ENCODE data around the gene MDM1.

Gene MDM1

GRCh38 chr12:68287106-68287505 is 45.1 kb downstream of the MDM1 start:
- peaks cover 4% of the 10 kb centered on the region; the same call in 1 of the 2 replicates for H3F3A ChIP-seq (ENCODE audit: low read depth)
- H3K36me3 ChIP-seq (ENCODE audit: insufficient read depth, low read length): no peaks in the 10 kb centered on the region
- H3K79me2 ChIP-seq (ENCODE audit: insufficient read depth, low read length): no peaks in the 10 kb centered on the region
- no peaks in the 10 kb centered on the region for H3K9me2 ChIP-seq (replicated peaks; ENCODE audit: low read depth, low read length)
- H3K4me3 ChIP-seq (ENCODE audit: low read length, poor library complexity, severe bottlenecking): no peak overlapping the region
- H2AFZ ChIP-seq (ENCODE audit: low read length): no peak overlapping the region
- no peaks in the 10 kb centered on the region for H3K27me3 ChIP-seq (ENCODE audit: insufficient read depth, low read length, poor library complexity, severe bottlenecking)
- TF ChIP-seq CTCF (conservative IDR thresholded peaks at IDR 0.05; ENCODE audit: low read length) (no peak), EZH2phosphoT487 (IDR thresholded peaks at IDR 0.05; ENCODE audit: borderline replicate concordance) (no peak)
- no peaks in the 10 kb centered on the region for H4K20me1 ChIP-seq (ENCODE audit: insufficient read depth, low read length, poor library complexity, severe bottlenecking)
- H3K4me2 ChIP-seq (ENCODE audit: low read depth, low read length, poor library complexity, severe bottlenecking): no peak overlapping the region
- no peak overlapping the region for H3K9ac ChIP-seq (ENCODE audit: low read depth, low read length, poor library complexity, severe bottlenecking)
- H3K9me3 ChIP-seq (ENCODE audit: insufficient read depth, low read depth, low read length): no peaks in the 10 kb centered on the region
- H3K4me1 ChIP-seq (ENCODE audit: insufficient read depth, low read length, poor library complexity, severe bottlenecking): peaks cover 16% of the 10 kb centered on the region

- H3K36me3 ChIP-seq (ENCODE audit: insufficient read depth, low read length): no peaks in the 10 kb centered on the region
- H3K4me2 ChIP-seq (ENCODE audit: low read depth, low read length, poor library complexity, severe bottlenecking): no peak overlapping the region
- no peaks in the 10 kb centered on the region for H3K9me3 ChIP-seq (ENCODE audit: insufficient read depth, low read depth, low read length)
- H2AFZ ChIP-seq (ENCODE audit: low read length): no peak overlapping the region
- no peaks in the 10 kb centered on the region for H3K9me2 ChIP-seq (replicated peaks; ENCODE audit: low read depth, low read length)
- no peaks in the 10 kb centered on the region for H3K79me2 ChIP-seq (ENCODE audit: insufficient read depth, low read length)
- peaks cover 4% of the 10 kb centered on the region; the same call in 1 of the 2 replicates for H3F3A ChIP-seq (ENCODE audit: low read depth)
- H4K20me1 ChIP-seq (ENCODE audit: insufficient read depth, low read length, poor library complexity, severe bottlenecking): no peaks in the 10 kb centered on the region
- peaks cover 16% of the 10 kb centered on the region for H3K4me1 ChIP-seq (ENCODE audit: insufficient read depth, low read length, poor library complexity, severe bottlenecking)
- TF ChIP-seq CTCF (conservative IDR thresholded peaks at IDR 0.05; ENCODE audit: low read length) (no peak), EZH2phosphoT487 (IDR thresholded peaks at IDR 0.05; ENCODE audit: borderline replicate concordance) (no peak)
- no peak overlapping the region for H3K4me3 ChIP-seq (ENCODE audit: low read length, poor library complexity, severe bottlenecking)
- no peaks in the 10 kb centered on the region for H3K27me3 ChIP-seq (ENCODE audit: insufficient read depth, low read length, poor library complexity, severe bottlenecking)
- no peak overlapping the region for H3K9ac ChIP-seq (ENCODE audit: low read depth, low read length, poor library complexity, severe bottlenecking)
These were observed 45.8 kb downstream of the MDM1 start for GRCh38 chr12:68286396-68286795.

DNA sequence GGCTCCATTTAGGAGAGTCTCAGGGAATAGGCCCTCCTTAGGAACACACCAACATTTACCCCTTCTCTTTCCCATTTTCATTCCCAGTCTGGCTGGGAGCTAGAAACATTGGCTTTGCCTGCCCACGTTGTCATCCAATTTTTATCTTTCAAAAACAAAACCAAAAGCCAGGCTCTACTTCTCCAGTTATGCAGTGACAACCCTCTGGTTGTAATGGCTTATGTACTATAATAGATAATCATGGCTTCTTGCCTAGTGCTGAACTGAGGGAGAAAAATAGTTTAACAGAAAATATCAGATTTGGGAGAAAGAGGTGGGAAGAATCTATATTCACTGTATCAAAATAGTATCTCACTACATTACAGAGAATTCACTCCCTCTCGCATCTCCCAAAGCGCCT is 46.6 kb downstream of the MDM1 start:
- no peaks in the 10 kb centered on the region for H4K20me1 ChIP-seq (ENCODE audit: insufficient read depth, low read length, poor library complexity, severe bottlenecking)
- no peak for TF ChIP-seq CTCF (conservative IDR thresholded peaks at IDR 0.05; ENCODE audit: low read length)
- TF ChIP-seq EZH2phosphoT487 (IDR thresholded peaks at IDR 0.05; ENCODE audit: borderline replicate concordance): no peak
- H3K9ac ChIP-seq (ENCODE audit: low read depth, low read length, poor library complexity, severe bottlenecking): no peak overlapping the region
- H3K9me3 ChIP-seq (ENCODE audit: insufficient read depth, low read depth, low read length): no peaks in the 10 kb centered on the region
- H3K9me2 ChIP-seq (replicated peaks; ENCODE audit: low read depth, low read length): no peaks in the 10 kb centered on the region
- no peak overlapping the region for H2AFZ ChIP-seq (ENCODE audit: low read length)
- H3K27me3 ChIP-seq (ENCODE audit: insufficient read depth, low read length, poor library complexity, severe bottlenecking): no peaks in the 10 kb centered on the region
- no peaks in the 10 kb centered on the region for H3K36me3 ChIP-seq (ENCODE audit: insufficient read depth, low read length)
- peaks cover 10% of the 10 kb centered on the region for H3K4me1 ChIP-seq (ENCODE audit: insufficient read depth, low read length, poor library complexity, severe bottlenecking)
- peaks cover 4% of the 10 kb centered on the region; the same call in 1 of the 2 replicates for H3F3A ChIP-seq (ENCODE audit: low read depth)
- H3K4me2 ChIP-seq (ENCODE audit: low read depth, low read length, poor library complexity, severe bottlenecking): no peak overlapping the region
- H3K79me2 ChIP-seq (ENCODE audit: insufficient read depth, low read length): no peaks in the 10 kb centered on the region
- no peak overlapping the region for H3K4me3 ChIP-seq (ENCODE audit: low read length, poor library complexity, severe bottlenecking)
